Measurements from ENCODE around the gene MYO1A. TPM values are rescaled to one million over a fixed set of nuclear protein-coding genes. Genes with fewer than 3 reads are reported as not detected.

MYO1A gene
- total and polyA plus RNA-seq, 7 donors = 0.04 to 1.3 (median 0.19) TPM; not detected in 1

- DNase-seq (no peak), ATAC-seq (no peak)
- H3K36me3 ChIP-seq (ENCODE audit: insufficient read depth in 1 of 2, low read depth in 1 of 2) = peaks cover 0 to 48% of the 10 kb centered on the region in 2 donors
- H3K27ac ChIP-seq = no peak overlapping the region
- 70 to 79% (median 73%) methylated on average over 6 of the region's 6 CpGs for WGBS, 3 donors
- peaks cover 10% of the 10 kb centered on the region for H3K4me1 ChIP-seq
- no peaks in the 10 kb centered on the region for H3K27me3 ChIP-seq (ENCODE audit: insufficient read depth in 3 of 3, low read length in 2 of 3)
- H3K4me3 ChIP-seq = no peak overlapping the region
- H3K9me3 ChIP-seq = no peaks in the 10 kb centered on the region
- intact Hi-C loops (cut with DNase I) = loop anchor here in 1 of 2 donors (5.0 to 10.0 kb wide), 4 partner anchors 58 to 490 kb away; partner anchors contain the start of gene STAT6
- TF ChIP-seq, protein P1, sequence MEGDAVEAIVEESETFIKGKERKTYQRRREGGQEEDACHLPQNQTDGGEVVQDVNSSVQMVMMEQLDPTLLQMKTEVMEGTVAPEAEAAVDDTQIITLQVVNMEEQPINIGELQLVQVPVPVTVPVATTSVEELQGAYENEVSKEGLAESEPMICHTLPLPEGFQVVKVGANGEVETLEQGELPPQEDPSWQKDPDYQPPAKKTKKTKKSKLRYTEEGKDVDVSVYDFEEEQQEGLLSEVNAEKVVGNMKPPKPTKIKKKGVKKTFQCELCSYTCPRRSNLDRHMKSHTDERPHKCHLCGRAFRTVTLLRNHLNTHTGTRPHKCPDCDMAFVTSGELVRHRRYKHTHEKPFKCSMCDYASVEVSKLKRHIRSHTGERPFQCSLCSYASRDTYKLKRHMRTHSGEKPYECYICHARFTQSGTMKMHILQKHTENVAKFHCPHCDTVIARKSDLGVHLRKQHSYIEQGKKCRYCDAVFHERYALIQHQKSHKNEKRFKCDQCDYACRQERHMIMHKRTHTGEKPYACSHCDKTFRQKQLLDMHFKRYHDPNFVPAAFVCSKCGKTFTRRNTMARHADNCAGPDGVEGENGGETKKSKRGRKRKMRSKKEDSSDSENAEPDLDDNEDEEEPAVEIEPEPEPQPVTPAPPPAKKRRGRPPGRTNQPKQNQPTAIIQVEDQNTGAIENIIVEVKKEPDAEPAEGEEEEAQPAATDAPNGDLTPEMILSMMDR (IDR thresholded peaks at IDR 0.05) = no peak
Observed at GRCh38 chr12:57004651-57005050, 45.3 kb downstream of the MYO1A start.

DNA sequence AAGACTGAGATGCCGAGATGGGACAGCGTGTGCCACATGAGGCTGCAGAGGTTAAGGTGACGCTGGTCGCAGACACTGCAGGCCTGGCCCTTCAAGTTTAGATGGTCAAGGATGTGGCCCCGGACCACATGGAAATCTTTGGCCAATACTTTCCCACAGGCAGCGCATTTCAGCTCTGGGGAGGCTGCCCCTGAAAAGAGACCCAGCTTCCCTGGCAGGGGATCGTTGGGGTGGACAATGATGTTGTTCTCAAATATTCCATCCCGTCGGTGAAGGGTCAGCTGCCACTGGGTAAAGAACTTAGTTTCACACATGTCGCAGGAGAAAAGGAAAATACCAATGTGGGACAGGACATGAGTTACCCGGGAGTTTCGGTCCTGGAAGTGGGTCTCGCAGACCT lies 46.5 kb downstream of the MYO1A start:
- Histone ChIP-seq H3K36me3 (ENCODE audit: insufficient read depth in 1 of 2, low read depth in 1 of 2) (peaks cover 0 to 60% of the 10 kb centered on the region in 2 donors), H3K9me3 (no peaks in the 10 kb centered on the region), H3K27ac (no peak overlapping the region), H3K27me3 (ENCODE audit: insufficient read depth in 3 of 3, low read length in 2 of 3) (no peaks in the 10 kb centered on the region), H3K4me1 (peaks cover 10% of the 10 kb centered on the region), H3K4me3 (no peak overlapping the region)
- DNase-seq (no peak), ATAC-seq (no peak)
- 87 to 92% (median 90%) methylated on average over 13 of the region's 13 CpGs for WGBS, 3 donors
- intact Hi-C loops (cut with DNase I) = loop anchor here in 1 of 2 donors (5.0 to 10.0 kb wide), 2 partner anchors 246 to 489 kb away; no protein-coding TSS in a partner anchor
- TF ChIP-seq, protein P1 (IDR thresholded peaks at IDR 0.05) = no peak

DNA sequence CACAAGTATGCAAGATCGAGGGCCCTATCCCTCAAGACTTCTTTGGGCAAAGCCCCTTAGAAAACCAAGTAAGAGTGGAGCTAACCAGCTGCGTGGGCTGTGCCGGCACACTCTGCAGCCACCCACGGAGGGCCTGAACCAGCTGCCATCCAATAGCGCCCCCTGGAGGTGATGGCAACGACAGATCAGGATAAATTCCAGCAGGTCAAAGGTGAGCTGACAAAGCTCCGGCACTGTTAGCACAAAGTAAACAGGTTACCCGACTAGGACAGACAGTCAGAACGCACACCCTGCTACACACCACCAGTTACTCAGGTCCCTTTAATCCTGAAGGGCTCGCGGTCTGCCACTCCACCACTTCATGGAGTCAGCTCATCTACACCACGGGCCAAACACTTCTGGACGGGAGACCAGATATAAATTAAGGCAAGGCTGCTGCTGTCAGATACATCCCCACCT lies 48.5 kb downstream of the MYO1A start:
- no peak overlapping the region for H3K4me3 ChIP-seq
- H3K27ac ChIP-seq = no peak overlapping the region
- peak in 3 of 4 donors; percentile 37 to 57 (median 57) for ATAC-seq
- H3K36me3 ChIP-seq (ENCODE audit: insufficient read depth in 1 of 2, low read depth in 1 of 2) = peaks cover 0 to 60% of the 10 kb centered on the region in 2 donors
- peak; percentile 59 to 68 for DNase-seq
- TF ChIP-seq, protein P1 (IDR thresholded peaks at IDR 0.05) = peak; percentile 59
- H3K27me3 ChIP-seq (ENCODE audit: insufficient read depth in 3 of 3, low read length in 2 of 3) = no peaks in the 10 kb centered on the region
- WGBS, 3 donors = 38 to 44% (median 42%) methylated on average over 13 of the region's 13 CpGs
- H3K4me1 ChIP-seq = peaks cover 6% of the 10 kb centered on the region
- intact Hi-C loops (cut with DNase I) = loop anchor here in 1 of 2 donors (5.0 to 10.0 kb wide), 2 partner anchors 244 to 487 kb away; no protein-coding TSS in a partner anchor
- no peaks in the 10 kb centered on the region for H3K9me3 ChIP-seq

- Histone ChIP-seq H3K9me3 (no peaks in the 10 kb centered on the region), H3K27me3 (ENCODE audit: insufficient read depth in 3 of 3, low read length in 2 of 3) (no peaks in the 10 kb centered on the region), H3K4me1 (peaks cover 5% of the 10 kb centered on the region), H3K36me3 (ENCODE audit: insufficient read depth in 1 of 2, low read depth in 1 of 2) (peaks cover 0 to 61% of the 10 kb centered on the region in 2 donors), H3K27ac (no peak overlapping the region), H3K4me3 (no peak overlapping the region)
- intact Hi-C loops (cut with DNase I) = loop anchor here in 1 of 2 donors (5.0 to 10.0 kb wide), 2 partner anchors 243 to 486 kb away; no protein-coding TSS in a partner anchor
- TF ChIP-seq, protein P1 (IDR thresholded peaks at IDR 0.05) = no peak
- ATAC-seq = no peak
- 61 to 80% (median 64%) methylated on average over 1 of the region's 1 CpG for WGBS, 3 donors
- no peak for DNase-seq
Observed at GRCh38 chr12:57000393-57000792, 49.5 kb downstream of the MYO1A start.
